Measurements from ENCODE around the gene CACTIN.

Gene CACTIN

GRCh38 chr19:3626473-3627350 is at the start of gene CACTIN:
Gene CACTIN (minus strand): TSS chr19:3626790. CDS start chr19:3626762, 28 bp downstream.
- peak within 1 kb of the TSS; percentile 87 for H3K4me3 ChIP-seq (ENCODE audit: control insufficient read depth, low read depth, low read length)
- TF ChIP-seq CTCF (conservative IDR thresholded peaks at IDR 0.05; ENCODE audit: control insufficient read depth, insufficient read depth, low read depth, low read length), result no peak

GRCh38 chr19:3674784-3675543 is 48.4 kb upstream of the CACTIN start:
- no peak for TF ChIP-seq CTCF (conservative IDR thresholded peaks at IDR 0.05; ENCODE audit: control insufficient read depth, insufficient read depth, low read depth, low read length)
- DNase-seq (ENCODE audit: low read depth), result no peak
- H3K4me3 ChIP-seq (ENCODE audit: control insufficient read depth, low read depth, low read length), result no peak overlapping the region

More at GRCh38 chr19:3626473-3627350, at the start of gene CACTIN:
- DNase-seq (ENCODE audit: low read depth), result peak; percentile 96

- DNase-seq (ENCODE audit: low read depth), result no peak
- TF ChIP-seq CTCF (conservative IDR thresholded peaks at IDR 0.05; ENCODE audit: control insufficient read depth, insufficient read depth, low read depth, low read length), result no peak
- H3K4me3 ChIP-seq (ENCODE audit: control insufficient read depth, low read depth, low read length), result no peak overlapping the region
Measured at GRCh38 chr19:3673506-3674439, 47.2 kb upstream of the CACTIN start.

GRCh38 chr19:3672993-3673392 is 46.4 kb upstream of the CACTIN start:
- DNase-seq (ENCODE audit: low read depth), result no peak
- TF ChIP-seq CTCF (conservative IDR thresholded peaks at IDR 0.05; ENCODE audit: control insufficient read depth, insufficient read depth, low read depth, low read length), result no peak
- H3K4me3 ChIP-seq (ENCODE audit: control insufficient read depth, low read depth, low read length), result no peak overlapping the region

GRCh38 chr19:3672575-3672948 is 46.0 kb upstream of the CACTIN start:
- no peak overlapping the region for H3K4me3 ChIP-seq (ENCODE audit: control insufficient read depth, low read depth, low read length)
- DNase-seq (ENCODE audit: low read depth), result no peak
- no peak for TF ChIP-seq CTCF (conservative IDR thresholded peaks at IDR 0.05; ENCODE audit: control insufficient read depth, insufficient read depth, low read depth, low read length)

Measured in fibroblast of mammary gland (primary cell).